ENCODE results near the gene ATP5MC2. TPM values are rescaled to one million over a fixed set of nuclear protein-coding genes. Genes with fewer than 3 reads are reported as not detected.
A peak's percentile ranks its signal among the peaks of the same experiment; 100 is the strongest.
"Not testable (repeated sequence)": the region's sequence is repeated elsewhere in the genome, so short reads cannot be mapped to it uniquely, and the experiment has no call there.

Gene ATP5MC2
- total and polyA plus RNA-seq, 2 of the 4 experiments (the other 2 are of a cell fraction) = 309 to 361 TPM

DNA sequence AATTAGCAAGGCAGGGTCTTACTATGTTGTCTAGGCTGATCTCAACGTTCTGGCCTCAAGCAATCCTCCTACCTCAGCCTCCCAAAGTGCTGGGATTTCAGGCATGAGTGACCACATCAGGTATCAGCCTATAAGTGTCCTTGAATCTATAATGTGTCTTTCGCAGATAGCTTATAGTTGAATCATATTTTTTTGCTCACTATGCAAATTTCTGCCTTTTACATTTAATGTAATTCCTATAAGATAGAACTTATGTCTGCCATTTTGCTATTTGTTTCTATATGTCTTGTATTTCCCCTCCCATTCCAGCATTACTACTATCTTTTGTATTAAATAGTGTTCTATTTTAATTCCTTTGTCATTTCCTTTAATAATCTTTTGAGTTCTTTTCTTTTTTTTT, 39.2 kb downstream of the ATP5MC2 start:
- Histone ChIP-seq H4K8ac (ENCODE audit: low read depth in 2 of 2, low read length in 2 of 2) (no peak overlapping the region), H2AK5ac (ENCODE audit: low read depth, low read length) (no peak overlapping the region), H4K5ac (ENCODE audit: low read depth, low read length) (no peak overlapping the region), H3K79me1 (ENCODE audit: low read depth in 1 of 2, low read length in 2 of 2) (no peaks in the 10 kb centered on the region), H3K14ac (replicated peaks; ENCODE audit: low read depth, low read length) (no peak overlapping the region), H3K56ac (ENCODE audit: extremely low read depth, insufficient read depth, low read length) (no peak overlapping the region), H2BK15ac (ENCODE audit: low read depth, low read length) (no peak overlapping the region), H3K18ac (ENCODE audit: low read depth, low read length) (no peak overlapping the region), H3K9me1 (ENCODE audit: insufficient read depth, low read length) (no peaks in the 10 kb centered on the region), H4K91ac (ENCODE audit: insufficient read depth, low read depth, low read length) (no peak overlapping the region), H2AFZ (replicated peaks; ENCODE audit: low read length, poor library complexity) (no peak overlapping the region), H3K23ac (ENCODE audit: low read depth, low read length) (no peak overlapping the region), H2AK9ac (replicated peaks; ENCODE audit: low read depth, low read length, poor library complexity) (no peak overlapping the region), H3K4me1 (ENCODE audit: control insufficient read depth, insufficient read depth, low read length) (no peaks in the 10 kb centered on the region), H3K36me3 (ENCODE audit: control insufficient read depth, insufficient read depth, low read length) (no peaks in the 10 kb centered on the region), H3K9me3 (ENCODE audit: control insufficient read depth, insufficient read depth, low read length) (no peaks in the 10 kb centered on the region), H2BK5ac (ENCODE audit: low read depth, low read length, poor library complexity, severe bottlenecking) (no peak overlapping the region), H2BK120ac (ENCODE audit: low read depth, low read length) (no peak overlapping the region), H3K4me2 (ENCODE audit: low read depth, low read length) (no peak overlapping the region), H3K4ac (ENCODE audit: low read depth, low read length) (no peak overlapping the region), H3K4me3 (ENCODE audit: insufficient read depth, low read depth, low read length) (no peak overlapping the region), H3K27me3 (ENCODE audit: control insufficient read depth, insufficient read depth, low read length) (no peaks in the 10 kb centered on the region; the same call in 1 of the 2 replicates), H4K20me1 (ENCODE audit: insufficient read depth, low read length) (no peaks in the 10 kb centered on the region), H3K27ac (ENCODE audit: insufficient read depth, low read length) (no peak overlapping the region), H3K9ac (ENCODE audit: low read depth, low read length) (no peak overlapping the region), H2BK20ac (ENCODE audit: low read depth, low read length) (no peak overlapping the region)
- POLR2A ChIA-PET (ENCODE audit: unreplicated experiment) = no interaction called here
- no peak for DNase-seq
- TF ChIP-seq, protein P1, sequence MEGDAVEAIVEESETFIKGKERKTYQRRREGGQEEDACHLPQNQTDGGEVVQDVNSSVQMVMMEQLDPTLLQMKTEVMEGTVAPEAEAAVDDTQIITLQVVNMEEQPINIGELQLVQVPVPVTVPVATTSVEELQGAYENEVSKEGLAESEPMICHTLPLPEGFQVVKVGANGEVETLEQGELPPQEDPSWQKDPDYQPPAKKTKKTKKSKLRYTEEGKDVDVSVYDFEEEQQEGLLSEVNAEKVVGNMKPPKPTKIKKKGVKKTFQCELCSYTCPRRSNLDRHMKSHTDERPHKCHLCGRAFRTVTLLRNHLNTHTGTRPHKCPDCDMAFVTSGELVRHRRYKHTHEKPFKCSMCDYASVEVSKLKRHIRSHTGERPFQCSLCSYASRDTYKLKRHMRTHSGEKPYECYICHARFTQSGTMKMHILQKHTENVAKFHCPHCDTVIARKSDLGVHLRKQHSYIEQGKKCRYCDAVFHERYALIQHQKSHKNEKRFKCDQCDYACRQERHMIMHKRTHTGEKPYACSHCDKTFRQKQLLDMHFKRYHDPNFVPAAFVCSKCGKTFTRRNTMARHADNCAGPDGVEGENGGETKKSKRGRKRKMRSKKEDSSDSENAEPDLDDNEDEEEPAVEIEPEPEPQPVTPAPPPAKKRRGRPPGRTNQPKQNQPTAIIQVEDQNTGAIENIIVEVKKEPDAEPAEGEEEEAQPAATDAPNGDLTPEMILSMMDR (conservative IDR thresholded peaks at IDR 0.05; ENCODE audit: low read depth, low read length) = no peak
- TF ChIP-seq MAFK (IDR thresholded peaks at IDR 0.05; ENCODE audit: low read depth, low read length) (peak; percentile 66), ELK1 (IDR thresholded peaks at IDR 0.05; ENCODE audit: borderline replicate concordance, low read depth, low read length) (no peak), CEBPB (IDR thresholded peaks at IDR 0.05; ENCODE audit: low read depth, low read length) (no peak), SMC3 (IDR thresholded peaks at IDR 0.05; ENCODE audit: low read depth, low read length) (no peak)
- WGBS, 2 experiments (ENCODE audit: extremely low coverage in 2 of 2, insufficient read length in 1 of 2) = no CpG with 5 or more reads among the region's 2 CpGs
- BruUV-seq (replicated peaks) = no TSS peak
- no peak for ATAC-seq (ENCODE audit: low read depth)
- dilution Hi-C loops (cut with HindIII; ENCODE audit: low sequenced_read_pairs, unreplicated experiment) = no loop called here
- CTCF ChIA-PET = no interaction called here
- in situ Hi-C loops (cut with MboI; ENCODE audit: low sequenced_read_pairs) = no loop called here
- intact Hi-C loops (cut with micrococcal nuclease) = no loop called here

- H2BK120ac ChIP-seq (ENCODE audit: low read depth, low read length); H3K4ac ChIP-seq (ENCODE audit: low read depth, low read length); POLR2A ChIA-PET (ENCODE audit: unreplicated experiment); H4K20me1 ChIP-seq (ENCODE audit: insufficient read depth, low read length); H3K9ac ChIP-seq (ENCODE audit: low read depth, low read length); H3K27ac ChIP-seq (ENCODE audit: insufficient read depth, low read length); H2BK15ac ChIP-seq (ENCODE audit: low read depth, low read length); H3K79me1 ChIP-seq (ENCODE audit: low read depth in 1 of 2, low read length in 2 of 2); H2AK9ac ChIP-seq (replicated peaks; ENCODE audit: low read depth, low read length, poor library complexity); H3K9me1 ChIP-seq (ENCODE audit: insufficient read depth, low read length); H3K14ac ChIP-seq (replicated peaks; ENCODE audit: low read depth, low read length); in situ Hi-C loops (cut with MboI; ENCODE audit: low sequenced_read_pairs); H3K4me3 ChIP-seq (ENCODE audit: insufficient read depth, low read depth, low read length); H3K36me3 ChIP-seq (ENCODE audit: control insufficient read depth, insufficient read depth, low read length); H4K8ac ChIP-seq (ENCODE audit: low read depth in 2 of 2, low read length in 2 of 2); H4K91ac ChIP-seq (ENCODE audit: insufficient read depth, low read depth, low read length); H3K9me3 ChIP-seq (ENCODE audit: control insufficient read depth, insufficient read depth, low read length); CTCF ChIA-PET; ATAC-seq (ENCODE audit: low read depth); H3K23ac ChIP-seq (ENCODE audit: low read depth, low read length); H3K4me1 ChIP-seq (ENCODE audit: control insufficient read depth, insufficient read depth, low read length); BruUV-seq (replicated peaks); H2BK20ac ChIP-seq (ENCODE audit: low read depth, low read length); H2AK5ac ChIP-seq (ENCODE audit: low read depth, low read length); H3K18ac ChIP-seq (ENCODE audit: low read depth, low read length); H2BK5ac ChIP-seq (ENCODE audit: low read depth, low read length, poor library complexity, severe bottlenecking); dilution Hi-C loops (cut with HindIII; ENCODE audit: low sequenced_read_pairs, unreplicated experiment); DNase-seq; H3K4me2 ChIP-seq (ENCODE audit: low read depth, low read length); H3K56ac ChIP-seq (ENCODE audit: extremely low read depth, insufficient read depth, low read length); H3K27me3 ChIP-seq (ENCODE audit: control insufficient read depth, insufficient read depth, low read length); H4K5ac ChIP-seq (ENCODE audit: low read depth, low read length); H2AFZ ChIP-seq (replicated peaks; ENCODE audit: low read length, poor library complexity); intact Hi-C loops (cut with micrococcal nuclease): not testable (repeated sequence)
Measured at GRCh38 chr12:53635708-53636107, 40.2 kb downstream of the ATP5MC2 start.
